Lower leg skin (tissue), 4 donors: Measurements from ENCODE around the gene HES6. TPM values are rescaled to one million over a fixed set of nuclear protein-coding genes. Genes with fewer than 3 reads are reported as not detected.

Experiments
- DNase-seq, 2 donors: peaks; one replicate each; pipeline ENCODE4 v3.0.0-alpha.2; 2019; ENCODE audit warnings: low spot score in 2 of 2
- H3K4me3 ChIP-seq: fragments of 200-600 bp; sonication (generic); 2 replicates; pipeline ENCODE4 v1.5.1; 2017; ENCODE audit warnings: mild to moderate bottlenecking, low read depth; ENCODE audit not compliant: poor library complexity, severe bottlenecking
- CTCF ChIP-seq, 3 donors: fragments of 450-650 bp; IDR thresholded peaks; one replicate each; pipeline ENCODE4 v1.5.1; 2016; ENCODE audit warnings: antibody characterized with exemption in 3 of 3, mild to moderate bottlenecking in 3 of 3, moderate library complexity in 2 of 3
- POLR2A ChIP-seq, 2 donors: fragments of 450-650 bp; IDR thresholded peaks; one replicate each; pipeline ENCODE4 v1.6.1; 2016 to 2017; ENCODE audit warnings: antibody characterized with exemption in 2 of 2, mild to moderate bottlenecking in 1 of 2, moderate library complexity in 1 of 2
- WGBS, 2 donors: methylation state at CpG; one replicate each; pipeline ENCODE4 v1.1.5; 2018; 5-methylcytosine and 5-hydroxymethylcytosine counted together
- intact Hi-C: fragments of 100-400 bp; cut with DNase I; formaldehyde crosslinking; loops from one replicate; pipeline ENCODE4 v1.15.0; 2023; ENCODE audit warnings: low total_unique reads
- total RNA-seq, 4 donors: library from RNA; depleted of rRNA; stranded (reverse); fragments of >200 nt; gene quantifications; one replicate each; pipeline ENCODE4 v1.1.0, GENCODE V29; 2016

Gene HES6
- total RNA-seq, 4 donors from 2014 or later: 1.3 to 5.8 (median 3.1) TPM

GRCh38 chr2:238269741-238270140 lies 29.9 kb upstream of the HES6 start:
- no peak overlapping the region for H3K4me3 ChIP-seq
- intact Hi-C loops: loop anchor here (10.0 kb wide), 1 partner anchor 405 kb away; no protein-coding TSS in a partner anchor
- TF ChIP-seq CTCF (IDR thresholded peaks at IDR 0.05) (no peak), POLR2A (IDR thresholded peaks at IDR 0.05) (no peak)
- DNase-seq: no peak
- 79 to 85% methylated on average over 6 of the region's 6 CpGs for WGBS, 2 donors

- no peak overlapping the region for H3K4me3 ChIP-seq
- WGBS, 2 donors: 85 to 90% methylated on average over 15 to 20 of the region's 20 CpGs
- intact Hi-C loops: loop anchor here (10.0 kb wide), 1 partner anchor 403 kb away; no protein-coding TSS in a partner anchor
- TF ChIP-seq POLR2A (IDR thresholded peaks at IDR 0.05) (no peak), CTCF (IDR thresholded peaks at IDR 0.05) (no peak)
- DNase-seq: no peak
These were observed 28.2 kb upstream of the HES6 start for GRCh38 chr2:238267884-238268680.

GRCh38 chr2:238267341-238267710 lies 27.5 kb upstream of the HES6 start:
- TF ChIP-seq POLR2A (IDR thresholded peaks at IDR 0.05) (no peak), CTCF (IDR thresholded peaks at IDR 0.05) (no peak)
- intact Hi-C loops: loop anchor here (10.0 kb wide), 1 partner anchor 403 kb away; no protein-coding TSS in a partner anchor
- WGBS, 2 donors: 62 to 76% methylated on average over 1 of the region's 1 CpG
- no peak overlapping the region for H3K4me3 ChIP-seq
- no peak for DNase-seq

- no peak for DNase-seq
- WGBS, 2 donors: 93% methylated on average over 11 of the region's 11 CpGs
- no peak for TF ChIP-seq POLR2A (IDR thresholded peaks at IDR 0.05)
- no peak for TF ChIP-seq CTCF (IDR thresholded peaks at IDR 0.05)
- intact Hi-C loops: loop anchor here (10.0 kb wide), 1 partner anchor 401 kb away; no protein-coding TSS in a partner anchor
- H3K4me3 ChIP-seq: no peak overlapping the region
These were observed 25.8 kb upstream of the HES6 start for GRCh38 chr2:238265605-238266004.

GRCh38 chr2:238264072-238264460 lies 24.2 kb upstream of the HES6 start:
- intact Hi-C loops: loop anchor here (10.0 kb wide), 1 partner anchor 399 kb away; no protein-coding TSS in a partner anchor
- WGBS, 2 donors: 56 to 82% methylated on average over 4 of the region's 4 CpGs
- DNase-seq: no peak

More at GRCh38 chr2:238264072-238264460, 24.2 kb upstream of the HES6 start:
- H3K4me3 ChIP-seq: no peak overlapping the region
- TF ChIP-seq CTCF (IDR thresholded peaks at IDR 0.05) (no peak), POLR2A (IDR thresholded peaks at IDR 0.05) (no peak)
